ENCODE results near the gene MAP3K7CL. TPM values are rescaled to one million over a fixed set of nuclear protein-coding genes. Genes with fewer than 3 reads are reported as not detected.

Gene MAP3K7CL, protein sequence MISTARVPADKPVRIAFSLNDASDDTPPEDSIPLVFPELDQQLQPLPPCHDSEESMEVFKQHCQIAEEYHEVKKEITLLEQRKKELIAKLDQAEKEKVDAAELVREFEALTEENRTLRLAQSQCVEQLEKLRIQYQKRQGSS
- total RNA-seq (2022) = 2.3 and 2.7 TPM in 2 replicates
- percentile 44 among the genes with signal in this experiment for Bru-seq, nascent RNA
- BruChase-seq, experiment 1, labeled RNA remaining after a 6-hour chase = percentile 27 among the genes with signal in this experiment
- BruChase-seq, experiment 2, labeled RNA remaining after a 2-hour chase = percentile 29 among the genes with signal in this experiment
- long read RNA-seq = 0 reads

GRCh38 chr21:29130270-29130969 is at the start of gene MAP3K7CL:
Gene MAP3K7CL (plus strand): TSS chr21:29130644. CDS start chr21:29133345, 2,701 bp downstream.
- H3K4me3 Mint-ChIP-seq (ENCODE audit: low read depth, unreplicated experiment) = no peak within 1 kb of the TSS
- no peaks in the 10 kb centered on the region for H3K27me3 Mint-ChIP-seq (ENCODE audit: unreplicated experiment)
- H3K9me3 Mint-ChIP-seq (ENCODE audit: low read depth, unreplicated experiment) = no peaks in the 10 kb centered on the region
- no peak for DNase-seq
- no peaks in the 10 kb centered on the region for H3K4me1 Mint-ChIP-seq (ENCODE audit: low read depth, unreplicated experiment)
- intact Hi-C loops (cut with micrococcal nuclease; ENCODE audit: unreplicated experiment) = no loop called here
- H3K36me3 Mint-ChIP-seq (ENCODE audit: insufficient read depth, unreplicated experiment) = no peaks in the 10 kb centered on the region
- TF ChIP-seq CTCF (IDR thresholded peaks at IDR 0.05; ENCODE audit: unreplicated experiment) = no peak
- BruUV-seq (replicated peaks) = no TSS peak
- CTCF ChIA-PET = no interaction called here
- H3K27ac Mint-ChIP-seq (ENCODE audit: unreplicated experiment) = no peak within 1 kb of the TSS

- H3K27me3 Mint-ChIP-seq (ENCODE audit: unreplicated experiment) = no peaks in the 10 kb centered on the region
- intact Hi-C loops (cut with micrococcal nuclease; ENCODE audit: unreplicated experiment) = no loop called here
- peaks cover 8% of the 10 kb centered on the region for H3K4me1 Mint-ChIP-seq (ENCODE audit: low read depth, unreplicated experiment)
- no peaks in the 10 kb centered on the region for H3K9me3 Mint-ChIP-seq (ENCODE audit: low read depth, unreplicated experiment)
- H3K36me3 Mint-ChIP-seq (ENCODE audit: insufficient read depth, unreplicated experiment) = peaks cover 5% of the 10 kb centered on the region
- BruUV-seq (replicated peaks) = no TSS peak
- DNase-seq = no peak
- no peak overlapping the region for H3K27ac Mint-ChIP-seq (ENCODE audit: unreplicated experiment)
- CTCF ChIA-PET = no interaction called here
- H3K4me3 Mint-ChIP-seq (ENCODE audit: low read depth, unreplicated experiment) = no peak overlapping the region
- no peak for TF ChIP-seq CTCF (IDR thresholded peaks at IDR 0.05; ENCODE audit: unreplicated experiment)
These were observed 48.2 kb upstream of the MAP3K7CL start for GRCh38 chr21:29082046-29082815.

- Mint-ChIP-seq H3K27ac (ENCODE audit: unreplicated experiment) (no peak overlapping the region), H3K36me3 (ENCODE audit: insufficient read depth, unreplicated experiment) (no peaks in the 10 kb centered on the region), H3K4me1 (ENCODE audit: low read depth, unreplicated experiment) (peaks cover 8% of the 10 kb centered on the region), H3K27me3 (ENCODE audit: unreplicated experiment) (no peaks in the 10 kb centered on the region), H3K9me3 (ENCODE audit: low read depth, unreplicated experiment) (no peaks in the 10 kb centered on the region), H3K4me3 (ENCODE audit: low read depth, unreplicated experiment) (no peak overlapping the region)
- no peak for TF ChIP-seq CTCF (IDR thresholded peaks at IDR 0.05; ENCODE audit: unreplicated experiment)
- BruUV-seq (replicated peaks) = no TSS peak
- CTCF ChIA-PET = no interaction called here
- DNase-seq = no peak
- intact Hi-C loops (cut with micrococcal nuclease; ENCODE audit: unreplicated experiment) = no loop called here
These were observed 47.1 kb upstream of the MAP3K7CL start for GRCh38 chr21:29083306-29083705.

- TF ChIP-seq CTCF (IDR thresholded peaks at IDR 0.05; ENCODE audit: unreplicated experiment) = no peak
- intact Hi-C loops (cut with micrococcal nuclease; ENCODE audit: unreplicated experiment) = no loop called here
- Mint-ChIP-seq H3K36me3 (ENCODE audit: insufficient read depth, unreplicated experiment) (no peaks in the 10 kb centered on the region), H3K4me1 (ENCODE audit: low read depth, unreplicated experiment) (no peaks in the 10 kb centered on the region), H3K27ac (ENCODE audit: unreplicated experiment) (no peak overlapping the region), H3K9me3 (ENCODE audit: low read depth, unreplicated experiment) (no peaks in the 10 kb centered on the region), H3K27me3 (ENCODE audit: unreplicated experiment) (no peaks in the 10 kb centered on the region), H3K4me3 (ENCODE audit: low read depth, unreplicated experiment) (no peak overlapping the region)
- CTCF ChIA-PET = no interaction called here
- no TSS peak for BruUV-seq (replicated peaks)
- DNase-seq = no peak
These were observed 46.1 kb upstream of the MAP3K7CL start for GRCh38 chr21:29084372-29084771.

Measured in Calu3 (cell line).